ENCODE measurements around the gene P3H4. TPM values are rescaled to one million over a fixed set of nuclear protein-coding genes. Genes with fewer than 3 reads are reported as not detected.
A peak's percentile ranks its signal among the peaks of the same experiment; 100 is the strongest.

P3H4 gene
- polyA plus RNA-seq, 2 of the 4 experiments (the other 2 are of a cell fraction): 36.0 to 52.8 TPM

GRCh38 chr17:41797377-41797776 lies 14.4 kb downstream of the P3H4 start:
- Histone ChIP-seq H3K4me1 (peaks cover 64% of the 10 kb centered on the region), H3K4me2 (no peak overlapping the region), H3K9me3 (no peaks in the 10 kb centered on the region), H3K27ac (peak overlapping the region in 1 of 2 experiments; percentile 41; a peak in 2 of 6 replicates), H3K4me3 (no peak overlapping the region)
- FAIRE-seq (no peak), DNase-seq (ENCODE audit: low read depth in 1 of 2, low spot score in 1 of 2) (no peak), ATAC-seq (no peak)
- TF ChIP-seq RFX5 (IDR thresholded peaks at IDR 0.05): no peak
- TF ChIP-seq KDM5A (IDR thresholded peaks at IDR 0.05): no peak
- no peak for TF ChIP-seq HOXB13 (CRISPR knock-in tag; IDR thresholded peaks at IDR 0.05; ENCODE audit: low read depth)
- TF ChIP-seq CEBPB (IDR thresholded peaks at IDR 0.05): no peak
- no peak for TF ChIP-seq SREBF2 (IDR thresholded peaks at IDR 0.05)
- TF ChIP-seq USF2 (IDR thresholded peaks at IDR 0.05): no peak
- no peak for TF ChIP-seq ATOH8 (CRISPR knock-in tag; IDR thresholded peaks at IDR 0.05; ENCODE audit: low read depth)
- TF ChIP-seq MAFK (IDR thresholded peaks at IDR 0.05; ENCODE audit: partially characterized antibody): no peak
- no peak for TF ChIP-seq HEYL (CRISPR knock-in tag; IDR thresholded peaks at IDR 0.05)
- no peak for TF ChIP-seq KDM1A (IDR thresholded peaks at IDR 0.05; ENCODE audit: low read depth)
- WGBS (ENCODE audit: missing lambda C conversion rate): 93% methylated on average over 3 of the region's 3 CpGs
- CTCF ChIA-PET: interaction anchor here (0.6 to 96.0 kb wide), 5 partner anchors 10 to 162 kb away, joined by 3 to 3262 read pairs (median 10); partner anchors contain the start of genes FKBP10, GAST, HAP1 and JUP
- POLR2A ChIA-PET: interaction anchor here (0.7 to 1.2 kb wide), 2 partner anchors 60 to 109 kb away, joined by 5 read pairs; partner anchors contain the start of gene EIF1

GRCh38 chr17:41796121-41796895 lies 15.4 kb downstream of the P3H4 start:
- no peak overlapping the region for H3K4me3 ChIP-seq
- POLR2A ChIA-PET: interaction anchor here (1.1 to 3.2 kb wide), 3 partner anchors 10 to 107 kb away, joined by 3 to 17 read pairs (median 4); partner anchors contain the start of gene JUP
- WGBS (ENCODE audit: missing lambda C conversion rate): 69% methylated on average over 10 of the region's 10 CpGs
- H3K4me2 ChIP-seq: no peak overlapping the region; the same call in 2 of the 3 replicates
- TF ChIP-seq KDM1A (IDR thresholded peaks at IDR 0.05; ENCODE audit: low read depth) (no peak), GATA3 (IDR thresholded peaks at IDR 0.05; ENCODE audit: borderline replicate concordance) (peak; percentile 44; the same call in 1 of the 2 replicates)
- FAIRE-seq: no peak
- no peak for ATAC-seq
- H3K9me3 ChIP-seq: no peaks in the 10 kb centered on the region
- CTCF ChIA-PET: interaction anchor here (2.9 to 96.0 kb wide), 3 partner anchors 8 to 164 kb away, joined by 10 to 3262 read pairs (median 3262); partner anchors contain the start of genes FKBP10, GAST, HAP1 and JUP
- peak overlapping the region; percentile 22 to 64; a peak in 5 of 6 replicates for H3K27ac ChIP-seq
- peaks cover 70% of the 10 kb centered on the region for H3K4me1 ChIP-seq
- no peak for DNase-seq (ENCODE audit: low read depth in 1 of 2, low spot score in 1 of 2)

GRCh38 chr17:41794540-41794975 lies 17.2 kb downstream of the P3H4 start:
- ATAC-seq: no peak
- no peak overlapping the region for H3K4me3 ChIP-seq
- ChIA-PET CTCF (interaction anchor here (0.7 to 96.0 kb wide), 3 partner anchors 7 to 1004 kb away, joined by 3 to 3262 read pairs (median 3262); partner anchors contain the start of genes FKBP10, GAST, HAP1 and JUP), POLR2A (interaction anchor here (0.7 to 3.2 kb wide), 4 partner anchors 8 to 106 kb away, joined by 4 to 18 read pairs (median 14); partner anchors contain the start of genes EIF1 and JUP)
- H3K27ac ChIP-seq: peak overlapping the region; percentile 86 to 92
- 95% methylated on average over 5 of the region's 5 CpGs for WGBS (ENCODE audit: missing lambda C conversion rate)
- peak overlapping the region; percentile 73 for H3K4me2 ChIP-seq
- H3K9me3 ChIP-seq: no peaks in the 10 kb centered on the region
- H3K4me1 ChIP-seq: peaks cover 54% of the 10 kb centered on the region
- no peak for DNase-seq (ENCODE audit: low read depth in 1 of 2, low spot score in 1 of 2)
- TF ChIP-seq JUN (IDR thresholded peaks at IDR 0.05) (no peak), ZFP36 (IDR thresholded peaks at IDR 0.05; ENCODE audit: borderline replicate concordance, partially characterized antibody) (peak; percentile 25)
- FAIRE-seq: no peak

- H3K4me2 ChIP-seq: peak overlapping the region; percentile 73
- POLR2A ChIA-PET: interaction anchor here (0.7 to 3.2 kb wide), 6 partner anchors 8 to 105 kb away, joined by 3 to 18 read pairs (median 8); partner anchors contain the start of genes EIF1 and JUP
- FAIRE-seq (no peak), DNase-seq (ENCODE audit: low read depth in 1 of 2, low spot score in 1 of 2) (no peak), ATAC-seq (peak in 1 of 2 experiments; percentile 4; a peak in 3 of 6 replicates)
- H3K27ac ChIP-seq: peak overlapping the region; percentile 86 to 92
- no peaks in the 10 kb centered on the region for H3K9me3 ChIP-seq
- 45% methylated on average over 14 of the region's 14 CpGs for WGBS (ENCODE audit: missing lambda C conversion rate)
- peak overlapping the region; percentile 20 for H3K4me3 ChIP-seq
- H3K4me1 ChIP-seq: peaks cover 49% of the 10 kb centered on the region
- CTCF ChIA-PET: interaction anchor here (1.1 to 96.0 kb wide), 3 partner anchors 6 to 166 kb away, joined by 4 to 3262 read pairs (median 3262); partner anchors contain the start of genes FKBP10, GAST, HAP1 and JUP
- no peak for TF ChIP-seq HMGXB4 (CRISPR knock-in tag; IDR thresholded peaks at IDR 0.05; ENCODE audit: borderline replicate concordance)
- no peak for TF ChIP-seq HOXA7 (CRISPR knock-in tag; IDR thresholded peaks at IDR 0.05)
- no peak for TF ChIP-seq RNF2 (IDR thresholded peaks at IDR 0.05; ENCODE audit: borderline replicate concordance, low read depth)
- TF ChIP-seq EHF (CRISPR knock-in tag; IDR thresholded peaks at IDR 0.05): no peak; the same call in 1 of the 2 replicates
- peak; percentile 61; the same call in 1 of the 2 replicates for TF ChIP-seq FOSB (CRISPR knock-in tag; IDR thresholded peaks at IDR 0.05)
- peak; percentile 16; the same call in 1 of the 3 replicates for TF ChIP-seq SMC3 (IDR thresholded peaks at IDR 0.05)
- TF ChIP-seq RFX5 (IDR thresholded peaks at IDR 0.05): no peak
- no peak for TF ChIP-seq ZC3H11A (IDR thresholded peaks at IDR 0.05)
- TF ChIP-seq JUN (IDR thresholded peaks at IDR 0.05): peak in 1 of 2 experiments; percentile 46; a peak in 1 of 5 replicates
- TF ChIP-seq ATOH8 (CRISPR knock-in tag; IDR thresholded peaks at IDR 0.05; ENCODE audit: low read depth): no peak
- no peak for TF ChIP-seq HEYL (CRISPR knock-in tag; IDR thresholded peaks at IDR 0.05)
- no peak for TF ChIP-seq MAX (IDR thresholded peaks at IDR 0.05)
Observed at GRCh38 chr17:41793784-41794539, 17.8 kb downstream of the P3H4 start.

Measured in A549 (cell line).